T-helper 1 cell (primary cell): Measurements from ENCODE around the gene ENC1.

Experiments used
- DNase-seq, 5 donors: peaks; one replicate each; pipeline ENCODE4 v3.0.0-alpha.2; 2012 to 2020

The ENC1 gene

GRCh38 chr5:74608736-74609601 is 31.6 kb downstream of the ENC1 start:
- DNase-seq: no peak

DNA sequence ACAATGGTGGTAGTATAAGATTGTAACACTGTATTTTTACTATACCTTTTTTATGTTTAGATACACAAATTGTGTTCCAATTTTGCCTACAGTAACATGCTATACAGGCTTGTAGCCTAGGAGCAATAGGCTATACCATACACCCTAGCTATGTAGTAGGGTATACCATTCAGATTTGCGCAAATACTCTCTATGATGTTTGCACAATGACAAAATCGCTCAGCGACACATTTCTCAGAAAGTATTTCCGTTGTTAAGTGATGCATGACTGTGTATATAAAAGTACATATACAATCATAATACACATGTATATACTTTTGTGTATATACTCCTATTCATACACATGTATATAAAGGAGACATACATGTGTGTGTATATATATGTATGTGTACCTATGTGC is 34.8 kb downstream of the ENC1 start:
- no peak for DNase-seq

GRCh38 chr5:74603376-74603775 is 37.2 kb downstream of the ENC1 start:
- DNase-seq: no peak

DNA sequence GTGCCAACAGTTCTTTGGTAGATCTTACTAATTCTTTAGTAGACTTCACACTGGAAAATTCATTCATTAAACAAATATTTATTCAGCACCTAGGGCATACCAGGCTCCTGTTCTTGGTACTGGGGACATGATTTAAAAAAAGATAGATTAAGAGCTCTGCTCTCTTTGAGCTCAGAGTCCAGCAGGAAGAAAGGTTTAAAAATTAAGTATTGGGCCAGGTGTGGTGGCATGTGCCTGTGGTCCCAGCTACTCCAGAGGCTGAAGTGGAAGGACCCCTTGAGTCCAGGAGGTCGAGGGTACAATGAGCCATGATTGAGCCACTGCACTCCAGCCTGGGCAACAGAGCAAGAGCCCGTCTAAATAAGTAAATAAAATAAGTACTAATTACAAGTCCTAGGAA is 41.4 kb downstream of the ENC1 start:
- no peak for DNase-seq

DNA sequence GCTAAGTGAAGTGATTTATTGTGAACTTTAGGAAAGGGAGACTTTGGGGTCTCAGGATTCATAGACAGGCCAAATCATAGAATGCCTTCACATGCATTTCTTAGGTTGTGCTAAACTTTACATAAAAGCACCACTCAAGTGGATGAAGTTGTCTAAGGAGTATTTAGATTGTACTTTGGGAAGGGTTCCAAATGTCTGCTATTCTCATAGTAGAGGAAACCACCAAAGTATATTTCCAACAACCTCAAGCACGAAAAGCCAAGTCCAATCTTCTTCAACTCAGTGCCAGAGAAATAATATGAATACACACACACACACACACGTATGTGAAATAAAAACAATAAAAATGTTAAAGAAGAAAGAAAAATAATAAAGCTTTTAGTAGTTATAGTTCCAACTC is 41.8 kb downstream of the ENC1 start:
- DNase-seq: no peak

DNA sequence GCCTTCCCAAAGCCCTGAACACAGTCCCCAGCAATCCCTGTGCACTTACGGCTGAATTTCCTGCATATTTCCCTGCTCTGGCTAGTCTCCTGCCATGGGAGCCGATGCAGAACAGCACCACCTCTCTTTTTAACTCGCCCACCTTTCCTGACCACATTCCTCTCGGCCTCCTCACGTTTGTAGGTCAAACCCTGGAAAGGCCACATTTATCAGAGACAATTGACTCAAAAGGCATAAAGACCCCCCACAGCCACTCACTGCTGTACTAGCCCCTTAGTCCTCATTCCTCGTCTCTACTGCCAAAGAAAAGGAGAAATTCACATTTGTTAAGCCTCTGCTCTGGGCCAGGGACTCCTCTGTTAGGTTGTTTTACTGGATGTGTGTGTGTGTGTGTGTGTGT is 43.6 kb downstream of the ENC1 start:
- DNase-seq: no peak

- DNase-seq: no peak
Measured at GRCh38 chr5:74595143-74595925, 45.2 kb downstream of the ENC1 start.

DNA sequence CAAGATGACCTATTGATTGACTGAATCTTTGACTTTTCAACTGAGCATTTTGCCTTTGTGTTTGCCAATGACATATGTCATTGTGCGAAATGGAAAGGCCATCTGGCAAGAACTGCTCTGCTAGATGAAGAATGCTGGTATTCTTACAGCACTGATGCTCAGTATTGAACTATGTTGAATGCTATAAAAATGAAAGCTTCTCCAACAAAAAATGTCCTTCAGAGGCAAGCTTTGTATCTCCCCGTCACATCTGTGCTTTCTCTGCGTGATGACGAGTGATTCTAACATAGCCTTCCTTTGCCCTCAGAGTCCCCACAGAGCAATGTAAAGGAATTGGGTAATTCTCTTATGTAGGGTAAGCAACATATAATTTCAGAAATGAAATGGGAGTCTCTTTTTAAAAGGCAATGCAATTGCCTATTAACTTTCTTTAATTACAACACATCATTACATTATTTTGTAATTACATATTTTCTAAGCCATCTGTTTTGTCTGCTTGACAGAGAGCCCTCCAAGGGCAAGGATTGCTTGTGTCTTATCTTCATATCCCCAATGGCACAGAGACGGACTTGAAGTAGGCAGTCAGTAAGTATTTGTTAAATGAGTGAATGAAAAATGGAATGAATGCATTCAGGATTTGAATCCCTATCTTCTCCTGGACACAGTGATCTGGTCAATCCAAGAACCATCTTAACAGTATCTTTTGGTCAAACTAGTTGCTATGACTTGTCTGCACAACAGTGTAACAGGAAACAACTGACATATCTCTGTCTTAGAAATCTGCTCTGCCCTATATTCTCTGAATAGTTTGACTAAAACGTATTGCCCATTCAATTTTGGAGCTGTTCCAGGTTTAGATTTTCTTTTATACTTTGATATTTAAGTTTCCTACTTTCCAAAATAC is 46.1 kb downstream of the ENC1 start:
- no peak for DNase-seq

GRCh38 chr5:74589204-74590056 is 51.1 kb downstream of the ENC1 start:
- DNase-seq: no peak

GRCh38 chr5:74588415-74588814 is 52.1 kb downstream of the ENC1 start:
- no peak for DNase-seq

- DNase-seq: no peak
Measured at GRCh38 chr5:74587890-74588289, 52.6 kb downstream of the ENC1 start.

GRCh38 chr5:74587300-74587699 is 53.2 kb downstream of the ENC1 start:
- no peak for DNase-seq

DNA sequence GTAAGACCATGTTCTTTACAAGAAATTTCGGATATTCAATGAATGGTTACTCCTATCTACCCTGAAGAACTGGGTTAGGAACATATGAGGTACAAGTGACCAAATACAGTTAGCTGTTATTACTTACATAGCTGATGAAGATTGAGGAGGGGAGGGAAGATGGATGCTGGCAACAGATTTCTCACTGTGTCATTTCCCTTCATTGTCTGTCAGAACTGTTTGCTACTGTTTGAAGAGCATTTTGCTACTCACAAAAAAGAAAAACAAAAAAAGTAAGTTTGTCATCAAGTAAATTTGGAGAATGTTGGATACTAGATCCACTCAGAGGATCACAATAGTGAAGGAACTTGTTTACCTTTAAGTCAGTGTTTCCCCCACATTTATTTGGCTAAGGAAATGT is 53.7 kb downstream of the ENC1 start:
- no peak for DNase-seq

DNA sequence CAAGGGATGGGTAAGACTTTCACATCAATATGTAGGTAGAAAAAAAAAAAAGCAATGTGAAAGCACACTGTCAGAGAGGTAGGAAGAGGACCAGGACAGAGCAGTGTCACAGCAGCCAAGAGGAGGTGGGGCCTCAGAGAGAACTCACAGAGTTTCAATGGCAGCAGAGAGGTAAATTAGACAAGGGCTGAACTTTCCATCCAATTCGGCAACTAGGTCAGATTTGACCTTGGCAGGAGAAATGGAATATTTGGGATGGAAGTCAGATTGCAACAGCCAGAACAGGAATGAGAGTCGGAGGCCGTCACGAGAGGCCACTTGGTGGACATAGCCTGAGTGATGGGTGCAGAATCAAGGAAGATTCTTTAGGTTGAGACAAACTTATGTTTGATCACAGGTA is 57.7 kb downstream of the ENC1 start:
- DNase-seq: no peak

DNA sequence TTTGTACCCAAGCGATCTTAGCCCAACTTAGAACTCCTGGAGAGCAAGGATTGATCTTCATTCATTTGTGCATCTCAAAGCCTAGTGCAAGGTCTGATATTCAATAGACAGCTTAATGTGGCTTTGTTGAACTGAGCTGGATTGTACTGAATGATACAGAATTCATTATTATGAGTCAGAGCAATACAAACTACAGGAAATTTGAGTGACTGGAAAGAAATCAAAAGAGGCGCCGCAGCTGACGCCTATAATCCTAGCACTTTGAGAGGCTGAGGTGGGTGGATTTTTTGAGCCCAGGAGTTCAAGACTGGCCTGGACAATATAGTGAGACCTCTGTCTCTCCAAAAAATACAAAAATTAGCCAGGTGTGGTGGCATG is 58.6 kb downstream of the ENC1 start:
- no peak for DNase-seq

- DNase-seq: no peak
Measured at GRCh38 chr5:74580729-74581109, 59.8 kb downstream of the ENC1 start.

GRCh38 chr5:74579215-74579614 is 61.3 kb downstream of the ENC1 start:
- peak in 4 of 5 donors; percentile 13 to 92 (median 24) for DNase-seq

DNA sequence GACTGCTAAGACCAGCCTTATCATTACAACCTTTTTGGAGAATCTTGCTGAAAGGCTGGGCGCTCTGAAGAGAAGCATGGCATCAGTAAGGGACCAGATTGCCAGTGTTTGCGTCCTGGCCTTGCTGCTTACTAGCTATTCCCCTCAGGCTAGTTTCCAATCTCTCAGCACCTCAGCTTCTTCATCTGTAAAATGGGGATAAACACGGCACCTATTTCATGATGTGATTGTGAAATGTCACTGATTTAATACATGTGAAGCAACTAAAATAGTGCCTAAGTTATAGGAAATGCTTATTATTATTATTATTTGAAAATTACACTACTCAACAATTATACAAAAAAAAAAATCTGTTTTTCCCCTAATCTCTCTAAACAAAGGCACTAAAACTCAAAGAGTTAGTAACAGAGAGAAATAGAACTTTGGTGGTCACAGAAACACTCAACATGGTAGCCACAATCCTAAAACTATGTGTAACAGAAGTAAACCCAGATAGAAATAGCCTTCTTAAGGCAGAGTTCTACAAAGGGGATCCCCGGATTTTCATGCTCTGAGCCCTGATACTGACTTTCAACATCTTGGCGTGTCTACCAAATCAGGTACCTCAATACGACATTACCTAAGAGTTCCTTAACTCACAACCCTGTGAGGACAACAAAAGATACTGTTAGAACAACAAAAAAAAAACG is 62.0 kb downstream of the ENC1 start:
- DNase-seq: no peak
